Neural cell (in vitro differentiated cells): Measurements from ENCODE around the gene BOD1. TPM values are rescaled to one million over a fixed set of nuclear protein-coding genes. Genes with fewer than 3 reads are reported as not detected.

Experiments used
- H2AFZ ChIP-seq: fragments of 200-600, 300-800 bp; sonication (generic), shearing (Covaris generic); 2 replicates; pipeline ENCODE4 v1.6.0; 2014; ENCODE audit warnings: low read depth, mild to moderate bottlenecking, antibody characterized with exemption, low read length, moderate library complexity
- H3F3A ChIP-seq: fragments of 200-600 bp; shearing (Covaris generic); 2 replicates; pipeline ENCODE4 v1.6.1; 2016; ENCODE audit warnings: mild to moderate bottlenecking, moderate library complexity, mixed read lengths, antibody characterized with exemption, low read length; ENCODE audit not compliant: insufficient read depth, poor library complexity, severe bottlenecking
- H3K27ac ChIP-seq: fragments of 200-600, 300-800 bp; sonication (generic), shearing (Covaris generic); 2 replicates; pipeline ENCODE4 v1.5.1; 2014; ENCODE audit warnings: mild to moderate bottlenecking, low read length, moderate library complexity
- H3K27me3 ChIP-seq: fragments of 300-800, 200-600 bp; sonication (generic), shearing (Covaris generic); 2 replicates; pipeline ENCODE4 v1.6.0; 2014; ENCODE audit warnings: mild to moderate bottlenecking, low read depth, low read length, moderate library complexity; ENCODE audit not compliant: insufficient read depth
- H3K36me3 ChIP-seq: fragments of 300-800, 200-600 bp; sonication (generic), shearing (Covaris generic); 2 replicates; pipeline ENCODE4 v1.5.1; 2014; ENCODE audit warnings: mild to moderate bottlenecking, antibody characterized with exemption, low read length, moderate library complexity; ENCODE audit not compliant: insufficient read depth
- H3K4me2 ChIP-seq: fragments of 300-800, 200-600 bp; sonication (generic), shearing (Covaris generic); 2 replicates; pipeline ENCODE4 v1.6.0; 2014; ENCODE audit warnings: mild to moderate bottlenecking, low read length
- H3K4me3 ChIP-seq: fragments of 300-800, 200-600 bp; sonication (generic), shearing (Covaris generic); 2 replicates; pipeline ENCODE4 v1.5.1; 2014; ENCODE audit warnings: mild to moderate bottlenecking, low read length, moderate library complexity
- H3K79me2 ChIP-seq: fragments of 200-600 bp; shearing (Covaris generic); replicated peaks from 2 replicates; pipeline ENCODE4 v1.6.0; 2014; ENCODE audit warnings: mild to moderate bottlenecking, low read length, moderate library complexity; ENCODE audit not compliant: insufficient read depth
- H3K9ac ChIP-seq: fragments of 300-800, 200-600 bp; sonication (generic), shearing (Covaris generic); 2 replicates; pipeline ENCODE4 v1.6.1; 2016; ENCODE audit warnings: mild to moderate bottlenecking, low read length, mixed read lengths
- H3K9me2 ChIP-seq: fragments of 200-600 bp; shearing (Covaris generic); 2 replicates; pipeline ENCODE4 v1.6.1; 2016; ENCODE audit warnings: mild to moderate bottlenecking, low read length, mixed read lengths; ENCODE audit not compliant: insufficient read depth
- H3K9me3 ChIP-seq: fragments of 200-600, 300-800 bp; sonication (generic), shearing (Covaris generic); 2 replicates; pipeline ENCODE4 v1.6.1; 2016; ENCODE audit warnings: mild to moderate bottlenecking, mixed run types, low read length, moderate library complexity, mixed read lengths
- H4K20me1 ChIP-seq: fragments of 200-600 bp; shearing (Covaris generic); 2 replicates; pipeline ENCODE4 v1.6.1; 2016; ENCODE audit warnings: mild to moderate bottlenecking, mixed run types; ENCODE audit not compliant: insufficient read depth
- CTCF ChIP-seq: fragments of 450-650 bp; IDR thresholded peaks from 2 replicates; pipeline ENCODE4 v1.5.1; 2014; ENCODE audit warnings: antibody characterized with exemption, mild to moderate bottlenecking, moderate library complexity; ENCODE audit not compliant: poor library complexity, severe bottlenecking
- EP300 ChIP-seq: fragments of 450-650 bp; conservative IDR thresholded peaks from 2 replicates; pipeline ENCODE4 v1.6.1; 2014; ENCODE audit warnings: antibody characterized with exemption, mild to moderate bottlenecking, moderate library complexity; ENCODE audit not compliant: poor library complexity, severe bottlenecking
- EZH2 ChIP-seq: fragments of 200-600, 300-800 bp; shearing (Covaris generic), sonication (generic); IDR thresholded peaks from 2 replicates; pipeline ENCODE4 v1.6.1; 2014; ENCODE audit warnings: antibody characterized with exemption, low read length, borderline replicate concordance, mild to moderate bottlenecking; ENCODE audit not compliant: insufficient read depth, poor library complexity, severe bottlenecking
- MXI1 ChIP-seq: fragments of 450-650 bp; conservative IDR thresholded peaks from 2 replicates; pipeline ENCODE4 v1.6.1; 2014; ENCODE audit warnings: antibody characterized with exemption, mild to moderate bottlenecking; ENCODE audit not compliant: poor library complexity, severe bottlenecking
- POLR2AphosphoS5 ChIP-seq: IDR thresholded peaks from 2 replicates; pipeline ENCODE4 v1.6.1; 2012
- RAD21 ChIP-seq: fragments of 450-650 bp; conservative IDR thresholded peaks from 2 replicates; pipeline ENCODE4 v1.6.1; 2014; ENCODE audit warnings: antibody characterized with exemption, mild to moderate bottlenecking, moderate library complexity
- REST ChIP-seq: IDR thresholded peaks from 2 replicates; pipeline ENCODE4 v1.6.1; 2012; ENCODE audit warnings: borderline replicate concordance
- SMC3 ChIP-seq: fragments of 450-650 bp; conservative IDR thresholded peaks from 2 replicates; pipeline ENCODE4 v1.6.1; 2014; ENCODE audit warnings: antibody characterized with exemption, mild to moderate bottlenecking, moderate library complexity; ENCODE audit not compliant: poor library complexity
- TAF1 ChIP-seq: IDR thresholded peaks from 2 replicates; pipeline ENCODE4 v1.6.1; 2012; ENCODE audit warnings: low read depth
- polyA plus RNA-seq: library from polyadenylated mRNA; depleted of rRNA; stranded (reverse); fragments of >200 nt; gene quantifications from 2 replicates; pipeline ENCODE4 v1.2.3, GENCODE V29; 2014

Gene BOD1
- polyA plus RNA-seq, 1 donor from 2014 or later = 178 TPM

- Histone ChIP-seq H3K27ac (no peak overlapping the region), H4K20me1 (no peaks in the 10 kb centered on the region), H3K9me2 (no peaks in the 10 kb centered on the region), H3K27me3 (no peaks in the 10 kb centered on the region), H3K4me2 (no peak overlapping the region), H3K9me3 (peaks cover 3% of the 10 kb centered on the region), H3K79me2 (no peaks in the 10 kb centered on the region), H2AFZ (no peak overlapping the region), H3F3A (peaks cover 2% of the 10 kb centered on the region), H3K9ac (no peak overlapping the region), H3K36me3 (no peaks in the 10 kb centered on the region), H3K4me3 (no peak overlapping the region)
- TF ChIP-seq TAF1 = no peak
- TF ChIP-seq SMC3 = no peak
- TF ChIP-seq EZH2 = no peak
- TF ChIP-seq REST = no peak
- TF ChIP-seq POLR2AphosphoS5 = no peak
- TF ChIP-seq MXI1 = no peak
- TF ChIP-seq CTCF = no peak
- no peak for TF ChIP-seq RAD21
- no peak for TF ChIP-seq EP300
These were observed 30.2 kb upstream of the BOD1 start for GRCh38 chr5:173646692-173647091.

GRCh38 chr5:173645890-173646574, 29.6 kb upstream of the BOD1 start:
- H3K9ac ChIP-seq = no peak overlapping the region
- no peak overlapping the region for H3K27ac ChIP-seq
- peaks cover 2% of the 10 kb centered on the region for H3F3A ChIP-seq
- peaks cover 3% of the 10 kb centered on the region for H3K9me3 ChIP-seq
- no peaks in the 10 kb centered on the region for H3K9me2 ChIP-seq
- no peaks in the 10 kb centered on the region for H3K27me3 ChIP-seq
- H3K4me3 ChIP-seq = no peak overlapping the region
- H3K79me2 ChIP-seq = no peaks in the 10 kb centered on the region
- no peak overlapping the region for H2AFZ ChIP-seq
- H4K20me1 ChIP-seq = no peaks in the 10 kb centered on the region
- H3K36me3 ChIP-seq = no peaks in the 10 kb centered on the region
- TF ChIP-seq EZH2 = no peak
- TF ChIP-seq SMC3 = no peak
- no peak for TF ChIP-seq POLR2AphosphoS5
- TF ChIP-seq MXI1 = no peak
- TF ChIP-seq TAF1 = no peak
- no peak overlapping the region for H3K4me2 ChIP-seq
